BLaER1 treated with 17β-estradiol and CSF1 and Interleukin-3, amounts not matched to agents 10 nM and 100 nM (cell line): ENCODE data around the gene PARD3B.

Experiments used
- H3K27ac ChIP-seq, 11 experiments: shearing (Covaris generic); formaldehyde crosslinking; 2 replicates each; pipeline ENCODE4 v1.8.1; 2022
- H3K27me3 ChIP-seq, 11 experiments: shearing (Covaris generic); formaldehyde crosslinking; 2 replicates each; pipeline ENCODE4 v1.8.1; 2022
- H3K36me3 ChIP-seq, 11 experiments: shearing (Covaris generic); formaldehyde crosslinking; 2 replicates each; pipeline ENCODE4 v1.8.1; 2022
- H3K4me1 ChIP-seq, 10 experiments: shearing (Covaris generic); formaldehyde crosslinking; 2 replicates each; pipeline ENCODE4 v1.8.1; 2022
- H3K4me2 ChIP-seq, 11 experiments: shearing (Covaris generic); formaldehyde crosslinking; 2 replicates each; pipeline ENCODE4 v1.8.1; 2022
- H3K4me3 ChIP-seq, 10 experiments: shearing (Covaris generic); formaldehyde crosslinking; 2 replicates each; pipeline ENCODE4 v1.8.1; 2022
- H3K9ac ChIP-seq, 11 experiments: shearing (Covaris generic); formaldehyde crosslinking; 2 replicates each; pipeline ENCODE4 v1.8.1; 2022
- H3K9me3 ChIP-seq, 11 experiments: shearing (Covaris generic); formaldehyde crosslinking; replicated peaks in 1 of 11; 2 replicates each; pipeline ENCODE4 v1.8.1; 2022
- H4K20me1 ChIP-seq, 11 experiments: shearing (Covaris generic); formaldehyde crosslinking; 2 replicates each; pipeline ENCODE4 v1.8.1; 2022
- Cebpa-rat ChIP-seq, 11 experiments: shearing (Covaris generic); IDR thresholded peaks; 2 replicates each; pipeline ENCODE4 v1.8.1; 2022

The PARD3B gene

DNA sequence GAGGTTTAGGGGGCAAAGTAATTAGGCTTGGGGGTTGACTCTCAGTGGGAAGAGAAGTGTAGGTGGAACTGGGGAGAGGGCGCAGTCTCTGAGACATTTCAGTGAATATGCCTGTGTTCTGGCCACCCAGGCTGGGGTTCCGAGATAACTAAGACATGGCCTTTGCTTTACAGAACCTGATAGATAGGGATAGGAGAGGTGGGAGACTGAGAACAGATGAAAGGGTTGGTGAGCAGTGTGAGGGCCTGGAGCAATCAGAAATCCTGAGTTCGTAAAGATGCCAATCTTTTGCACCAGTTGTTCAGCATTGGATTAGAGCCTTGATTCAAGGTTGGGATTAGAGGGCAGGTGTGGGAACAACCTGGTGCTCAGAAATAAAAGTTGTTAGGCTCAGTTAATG lies 15.6 kb downstream of the PARD3B start:
- H3K27me3 ChIP-seq: no peaks in the 10 kb centered on the region
- no peaks in the 10 kb centered on the region for H4K20me1 ChIP-seq
- no peaks in the 10 kb centered on the region for H3K36me3 ChIP-seq
- H3K9ac ChIP-seq: no peak overlapping the region
- TF ChIP-seq Cebpa-rat (IDR thresholded peaks at IDR 0.05): no peak
- no peak overlapping the region for H3K27ac ChIP-seq
- peaks cover 4 to 16% (median 12%) of the 10 kb centered on the region in 11 experiments; a peak in 12 of 22 replicates for H3K9me3 ChIP-seq
- no peak overlapping the region for H3K4me3 ChIP-seq
- H3K4me2 ChIP-seq: no peak overlapping the region
- H3K4me1 ChIP-seq: peaks cover 0 to 15% (median 12%) of the 10 kb centered on the region in 10 experiments; a peak in 14 of 20 replicates

DNA sequence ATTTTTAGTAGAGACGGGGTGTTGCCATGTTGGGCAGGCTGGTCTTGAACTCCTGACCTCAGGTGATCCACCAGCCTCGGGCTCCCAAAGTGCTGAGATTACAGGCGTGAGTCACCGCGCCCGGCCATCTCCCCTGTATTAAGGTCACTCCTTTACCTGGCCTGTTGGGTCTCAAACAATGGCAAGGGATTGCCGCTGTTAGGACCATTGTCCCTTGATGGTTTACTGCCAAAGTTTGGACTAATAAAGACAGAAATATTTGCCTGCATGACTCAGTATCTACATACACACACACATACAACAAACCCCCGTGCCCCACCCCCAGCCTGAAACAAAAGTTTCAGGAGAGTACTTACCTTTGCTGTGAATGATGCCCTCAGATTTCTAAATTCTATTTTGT lies 16.5 kb downstream of the PARD3B start:
- Histone ChIP-seq H3K9ac (no peak overlapping the region), H4K20me1 (no peaks in the 10 kb centered on the region), H3K27me3 (no peaks in the 10 kb centered on the region), H3K4me1 (peaks cover 0 to 15% (median 12%) of the 10 kb centered on the region in 10 experiments; a peak in 14 of 20 replicates), H3K4me2 (peak overlapping the region in 4 of 11 experiments; percentile 38 to 65 (median 48); a peak in 6 of 22 replicates), H3K27ac (no peak overlapping the region), H3K4me3 (no peak overlapping the region), H3K9me3 (peaks cover 4 to 16% (median 12%) of the 10 kb centered on the region in 11 experiments; a peak in 12 of 22 replicates), H3K36me3 (no peaks in the 10 kb centered on the region)
- TF ChIP-seq Cebpa-rat (IDR thresholded peaks at IDR 0.05): no peak

DNA sequence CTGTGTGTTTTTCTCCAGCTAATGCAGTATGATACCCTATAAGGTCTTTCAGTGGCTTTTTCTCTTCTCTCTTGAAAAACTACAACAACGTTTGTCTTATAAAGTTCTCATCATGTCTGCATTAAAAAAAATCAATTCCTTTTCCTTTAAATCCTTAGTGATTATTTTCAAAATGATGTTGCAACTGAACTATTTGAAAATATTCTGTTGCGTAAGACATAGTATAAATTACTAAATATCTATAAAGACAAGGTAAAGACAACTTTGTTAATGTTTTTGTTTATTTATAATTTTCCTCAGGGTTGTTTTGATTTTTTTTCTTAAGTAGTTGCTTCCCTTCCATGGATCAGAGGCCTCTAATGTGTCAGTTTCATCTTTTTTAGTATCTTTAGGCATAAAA lies 21.2 kb downstream of the PARD3B start:
- Histone ChIP-seq H3K27me3 (no peaks in the 10 kb centered on the region), H3K4me2 (no peak overlapping the region)

DNA sequence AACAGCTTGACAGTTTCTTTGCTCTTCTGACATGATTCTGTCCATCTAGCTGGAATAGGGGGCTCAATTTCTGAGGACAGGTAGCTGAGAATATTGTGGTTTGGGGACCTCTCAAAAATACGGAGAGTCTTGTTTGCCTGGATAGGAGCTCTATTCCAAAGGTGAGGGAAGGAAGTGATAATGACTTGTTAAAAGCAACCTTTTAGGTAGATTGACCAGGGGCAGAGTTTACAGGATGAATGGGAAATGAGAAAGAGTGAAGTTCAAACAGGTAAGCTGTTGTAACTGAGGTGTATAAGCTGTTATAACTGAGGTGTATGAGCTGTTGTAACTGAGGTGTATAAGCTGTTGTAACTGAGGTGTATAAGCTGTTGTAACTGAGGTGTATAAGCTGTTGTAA lies 25.1 kb downstream of the PARD3B start:
- Histone ChIP-seq H3K36me3 (no peaks in the 10 kb centered on the region), H3K9ac (no peak overlapping the region), H3K27ac (no peak overlapping the region), H3K4me3 (no peak overlapping the region), H3K27me3 (no peaks in the 10 kb centered on the region), H3K4me1 (peaks cover 0 to 3% (median 0%) of the 10 kb centered on the region in 10 experiments; a peak in 3 of 20 replicates), H4K20me1 (no peaks in the 10 kb centered on the region), H3K9me3 (no peaks in the 10 kb centered on the region), H3K4me2 (no peak overlapping the region)
- no peak for TF ChIP-seq Cebpa-rat (IDR thresholded peaks at IDR 0.05)

More for the DNA sequence above, 21.2 kb downstream of the PARD3B start:
- Histone ChIP-seq H3K4me3 (no peak overlapping the region), H3K36me3 (no peaks in the 10 kb centered on the region), H3K27ac (no peak overlapping the region), H3K9ac (no peak overlapping the region), H4K20me1 (no peaks in the 10 kb centered on the region), H3K9me3 (no peaks in the 10 kb centered on the region), H3K4me1 (peaks cover 0 to 15% (median 12%) of the 10 kb centered on the region in 10 experiments; a peak in 14 of 20 replicates)
- TF ChIP-seq Cebpa-rat (IDR thresholded peaks at IDR 0.05): no peak; a peak in 1 of 22 replicates

DNA sequence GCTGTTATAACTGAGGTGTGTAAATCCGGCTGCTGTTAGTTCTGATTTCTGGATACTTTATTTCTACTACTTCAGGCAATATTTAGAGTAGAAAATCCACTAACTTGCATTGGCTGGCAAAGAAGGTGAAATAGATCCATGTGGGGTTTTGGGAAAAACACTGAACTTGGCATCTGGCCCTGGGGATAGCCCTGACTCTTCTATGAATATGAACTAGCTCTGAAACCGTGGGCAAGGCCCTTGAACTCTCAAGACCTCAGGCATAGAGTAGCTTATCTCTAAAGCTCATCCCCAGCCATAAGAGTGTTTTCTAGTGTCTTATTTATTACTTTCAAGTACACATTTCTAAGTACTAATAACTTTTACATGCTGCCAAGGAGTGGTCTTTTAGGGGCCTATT lies 25.8 kb downstream of the PARD3B start:
- Histone ChIP-seq H3K4me2 (no peak overlapping the region), H4K20me1 (no peaks in the 10 kb centered on the region), H3K27ac (no peak overlapping the region), H3K4me3 (no peak overlapping the region), H3K4me1 (peaks cover 0 to 10% (median 0%) of the 10 kb centered on the region in 10 experiments; a peak in 3 of 20 replicates), H3K27me3 (no peaks in the 10 kb centered on the region), H3K36me3 (no peaks in the 10 kb centered on the region), H3K9ac (no peak overlapping the region), H3K9me3 (no peaks in the 10 kb centered on the region)
- no peak for TF ChIP-seq Cebpa-rat (IDR thresholded peaks at IDR 0.05)

DNA sequence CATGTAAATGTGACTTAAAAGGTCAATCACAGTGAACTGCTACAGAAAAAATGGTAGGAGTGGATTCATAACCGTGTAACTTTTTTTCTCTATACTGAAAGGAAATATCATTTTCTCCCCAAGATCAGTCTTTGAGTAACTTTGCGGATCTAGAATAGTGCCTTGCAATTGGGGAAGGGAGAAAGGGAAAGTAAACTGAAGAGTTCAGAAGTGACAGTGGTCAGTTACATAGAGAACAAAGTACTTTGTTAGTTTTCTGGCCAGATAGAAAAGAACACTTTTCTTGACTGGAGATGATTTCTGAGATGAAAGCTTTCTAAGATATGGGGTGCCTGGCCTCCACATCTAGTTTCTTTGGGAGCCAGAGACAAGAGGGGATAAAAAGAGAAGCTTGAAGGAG lies 26.6 kb downstream of the PARD3B start:
- Histone ChIP-seq H3K4me3 (no peak overlapping the region), H3K4me1 (peaks cover 0 to 16% (median 0%) of the 10 kb centered on the region in 10 experiments; a peak in 3 of 20 replicates)
- no peak for TF ChIP-seq Cebpa-rat (IDR thresholded peaks at IDR 0.05)

DNA sequence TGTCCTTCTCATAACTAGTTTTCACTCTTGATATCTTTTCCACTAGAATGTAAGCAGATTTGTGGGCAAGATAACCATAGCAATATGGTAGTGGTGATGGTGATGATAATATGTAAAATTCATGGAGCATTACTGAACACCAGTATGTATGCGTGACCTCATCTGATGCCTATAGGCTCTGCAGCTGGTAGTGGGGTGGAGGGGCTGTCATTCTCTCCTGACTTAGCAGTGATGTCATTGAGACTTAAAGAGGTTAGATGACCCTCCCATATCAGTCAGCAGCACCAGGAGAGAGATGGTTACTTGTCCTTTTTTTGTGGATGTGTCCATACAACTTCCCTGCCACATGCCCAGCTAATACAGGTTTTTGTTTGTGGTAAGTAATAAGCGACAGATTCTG lies 27.9 kb downstream of the PARD3B start:
- Histone ChIP-seq H3K36me3 (no peaks in the 10 kb centered on the region), H3K4me3 (no peak overlapping the region), H4K20me1 (no peaks in the 10 kb centered on the region), H3K9ac (no peak overlapping the region), H3K9me3 (no peaks in the 10 kb centered on the region), H3K27me3 (no peaks in the 10 kb centered on the region), H3K27ac (no peak overlapping the region), H3K4me1 (peaks cover 0 to 16% (median 0%) of the 10 kb centered on the region in 10 experiments; a peak in 3 of 20 replicates), H3K4me2 (no peak overlapping the region)
- TF ChIP-seq Cebpa-rat (IDR thresholded peaks at IDR 0.05): no peak

More for the DNA sequence above, 26.6 kb downstream of the PARD3B start:
- no peaks in the 10 kb centered on the region for H3K27me3 ChIP-seq
- no peak overlapping the region for H3K27ac ChIP-seq
- no peaks in the 10 kb centered on the region for H4K20me1 ChIP-seq
- H3K9ac ChIP-seq: no peak overlapping the region
- H3K36me3 ChIP-seq: no peaks in the 10 kb centered on the region
- no peak overlapping the region for H3K4me2 ChIP-seq
- H3K9me3 ChIP-seq: no peaks in the 10 kb centered on the region

DNA sequence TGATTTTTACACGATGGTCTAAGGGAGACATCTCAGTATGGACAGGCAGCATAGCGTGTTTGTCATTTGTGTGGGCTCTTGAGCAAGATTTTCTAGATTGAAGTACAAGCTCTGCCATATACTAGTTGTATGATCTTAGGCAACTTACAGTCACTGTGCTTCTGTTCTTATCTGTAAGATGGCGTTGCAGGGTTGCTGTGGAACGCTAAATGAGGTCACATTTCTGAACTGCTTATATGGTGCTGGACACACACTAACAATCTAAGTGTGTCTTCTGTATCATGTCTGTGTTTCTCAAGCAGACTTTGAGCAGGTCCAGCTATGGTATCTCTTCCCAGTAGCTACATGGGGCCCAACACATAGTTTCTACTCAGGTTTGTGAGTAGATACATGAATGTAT lies 29.2 kb downstream of the PARD3B start:
- Histone ChIP-seq H4K20me1 (no peaks in the 10 kb centered on the region), H3K36me3 (no peaks in the 10 kb centered on the region), H3K4me2 (no peak overlapping the region), H3K4me1 (peaks cover 0 to 16% (median 0%) of the 10 kb centered on the region in 10 experiments; a peak in 3 of 20 replicates), H3K27ac (no peak overlapping the region), H3K27me3 (no peaks in the 10 kb centered on the region), H3K4me3 (no peak overlapping the region), H3K9me3 (no peaks in the 10 kb centered on the region; a peak in 1 of 22 replicates), H3K9ac (no peak overlapping the region)
- TF ChIP-seq Cebpa-rat (IDR thresholded peaks at IDR 0.05): no peak

DNA sequence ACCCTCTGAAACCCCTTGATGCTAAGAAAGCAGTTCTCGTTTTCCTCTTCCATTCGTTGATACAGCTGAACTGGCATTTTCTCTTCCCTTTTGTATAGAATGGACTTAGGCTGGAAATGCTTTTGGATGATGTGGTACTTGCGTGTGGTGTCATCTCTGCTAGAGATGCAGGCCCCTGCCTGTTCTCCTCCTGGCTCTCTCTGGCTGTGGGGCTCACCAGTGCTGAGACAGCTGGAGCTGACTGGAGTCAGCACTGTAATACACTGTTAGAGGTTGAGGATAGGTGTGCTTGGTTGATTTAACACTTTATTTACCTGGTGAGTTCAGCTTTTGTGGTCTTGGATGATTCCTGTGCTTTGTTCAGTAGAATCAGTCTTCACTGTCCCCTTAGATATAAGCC lies 30.2 kb downstream of the PARD3B start:
- no peaks in the 10 kb centered on the region; a peak in 1 of 22 replicates for H3K9me3 ChIP-seq
- peaks cover 0 to 16% (median 0%) of the 10 kb centered on the region in 10 experiments; a peak in 3 of 20 replicates for H3K4me1 ChIP-seq
- H3K27me3 ChIP-seq: no peaks in the 10 kb centered on the region
- no peak for TF ChIP-seq Cebpa-rat (IDR thresholded peaks at IDR 0.05)
- no peaks in the 10 kb centered on the region for H4K20me1 ChIP-seq
- H3K27ac ChIP-seq: no peak overlapping the region
- peak overlapping the region in 1 of 11 experiments; percentile 18; a peak in 1 of 22 replicates for H3K4me2 ChIP-seq
- no peak overlapping the region for H3K4me3 ChIP-seq
- no peaks in the 10 kb centered on the region for H3K36me3 ChIP-seq
- H3K9ac ChIP-seq: no peak overlapping the region

DNA sequence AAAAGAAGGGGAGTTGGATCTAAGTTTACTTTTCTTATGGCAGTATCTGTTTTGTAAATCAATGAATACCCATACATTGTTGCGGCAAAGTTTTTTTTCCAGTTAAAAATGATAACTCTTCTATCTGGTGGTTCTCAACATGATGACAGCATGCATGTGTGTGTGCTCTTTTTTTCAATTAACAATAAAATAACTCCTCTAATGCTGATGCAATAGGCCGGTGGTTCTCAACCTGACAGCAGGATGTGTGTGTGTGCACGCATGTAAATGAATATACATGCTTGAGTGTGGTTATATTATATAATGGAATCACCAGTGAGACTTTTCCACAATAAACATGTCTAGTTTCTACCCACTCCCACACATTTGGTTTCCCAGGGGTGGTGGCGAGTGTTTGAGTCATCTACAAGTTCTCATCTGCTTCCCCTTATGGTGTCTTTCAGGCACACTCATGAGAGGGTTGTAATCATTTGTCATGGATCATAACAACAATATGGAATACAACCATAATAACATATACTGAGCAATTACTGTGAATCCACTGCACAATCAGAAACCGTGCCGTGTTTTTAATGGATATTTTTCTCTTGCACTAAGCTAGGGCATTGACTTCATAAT lies 31.2 kb downstream of the PARD3B start:
- Histone ChIP-seq H3K9me3 (no peaks in the 10 kb centered on the region; a peak in 1 of 22 replicates), H3K4me3 (no peak overlapping the region), H3K36me3 (no peaks in the 10 kb centered on the region), H3K27me3 (no peaks in the 10 kb centered on the region), H3K4me1 (peaks cover 0 to 16% (median 0%) of the 10 kb centered on the region in 10 experiments; a peak in 3 of 20 replicates), H3K4me2 (peak overlapping the region in 1 of 11 experiments; percentile 17; a peak in 2 of 22 replicates), H4K20me1 (no peaks in the 10 kb centered on the region), H3K27ac (no peak overlapping the region), H3K9ac (no peak overlapping the region)
- no peak for TF ChIP-seq Cebpa-rat (IDR thresholded peaks at IDR 0.05)
